ENCODE data around the gene EXOC5. TPM values are rescaled to one million over a fixed set of nuclear protein-coding genes. Genes with fewer than 3 reads are reported as not detected.
"Not testable (repeated sequence)": the region's sequence is repeated elsewhere in the genome, so short reads cannot be mapped to it uniquely, and the experiment has no call there.

Gene EXOC5
- total RNA-seq, 1 experiment from 2014 or later = 15.4 TPM

DNA sequence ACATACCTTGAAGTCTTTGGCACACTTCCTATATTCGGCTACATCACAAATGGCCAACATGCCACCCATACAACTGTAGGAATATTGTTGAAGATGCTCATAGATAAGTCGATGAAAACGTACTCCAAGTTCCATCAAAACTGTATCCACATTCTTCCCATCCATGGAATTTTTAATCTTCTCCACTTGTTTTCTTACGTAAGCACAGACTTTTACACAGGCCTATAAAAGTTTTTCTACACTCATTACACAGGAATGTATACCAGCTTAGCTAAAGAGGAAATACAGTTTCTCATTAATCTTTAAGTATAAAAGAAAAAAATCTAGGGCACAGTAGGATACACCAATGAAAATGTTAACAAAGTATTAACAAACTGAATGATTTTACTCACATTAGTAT is 59.1 kb downstream of the EXOC5 start:
- Histone ChIP-seq H3K9me3 (no peaks in the 10 kb centered on the region), H3K4me3 (no peak overlapping the region), H3K27me3 (no peaks in the 10 kb centered on the region), H3K36me3 (no peaks in the 10 kb centered on the region; the same call in 1 of the 2 replicates)
- DNase-seq = no peak

DNA sequence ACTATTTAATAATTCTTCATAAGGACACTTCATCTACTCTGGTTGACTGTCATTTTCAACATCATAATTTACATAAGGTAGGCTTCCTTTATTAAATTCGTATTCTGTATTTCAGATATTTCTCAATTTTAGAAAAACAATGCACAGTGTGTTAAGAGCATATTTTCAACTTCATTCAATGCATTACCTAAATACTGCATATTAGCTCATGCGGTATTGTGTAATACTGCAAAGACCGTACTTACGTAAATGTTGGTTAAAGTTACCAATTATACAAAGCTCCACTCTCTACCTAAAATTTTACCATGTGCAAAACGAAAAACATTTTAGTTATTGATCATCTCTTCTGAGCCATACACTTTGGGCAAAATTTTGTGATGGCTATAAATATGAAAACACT is 62.8 kb downstream of the EXOC5 start:
- Histone ChIP-seq H3K27me3 (no peaks in the 10 kb centered on the region), H3K4me3 (no peak overlapping the region), H3K9me3 (no peaks in the 10 kb centered on the region), H3K36me3 (no peaks in the 10 kb centered on the region; the same call in 1 of the 2 replicates)
- DNase-seq = no peak

DNA sequence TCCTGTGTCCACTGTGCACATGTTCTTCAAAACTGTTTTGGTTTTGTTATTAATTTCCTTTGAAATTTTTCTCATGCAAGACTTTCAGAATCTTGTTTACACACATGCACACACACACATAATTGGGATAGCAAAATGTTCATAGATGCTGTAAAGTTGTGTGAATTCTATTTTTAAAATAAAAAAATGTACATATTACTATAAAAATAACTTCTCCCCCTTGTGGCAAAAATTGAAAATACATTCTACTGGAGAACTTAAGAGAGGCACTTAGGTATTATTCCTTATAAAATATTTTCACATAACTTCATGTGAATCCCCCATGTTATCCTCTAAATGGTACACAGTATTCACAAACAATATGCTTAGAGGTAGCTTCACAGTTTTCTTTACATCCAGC is 66.0 kb downstream of the EXOC5 start:
- H3K36me3 ChIP-seq, DNase-seq, H3K27me3 ChIP-seq, H3K9me3 ChIP-seq, H3K4me3 ChIP-seq: not testable (repeated sequence)

DNA sequence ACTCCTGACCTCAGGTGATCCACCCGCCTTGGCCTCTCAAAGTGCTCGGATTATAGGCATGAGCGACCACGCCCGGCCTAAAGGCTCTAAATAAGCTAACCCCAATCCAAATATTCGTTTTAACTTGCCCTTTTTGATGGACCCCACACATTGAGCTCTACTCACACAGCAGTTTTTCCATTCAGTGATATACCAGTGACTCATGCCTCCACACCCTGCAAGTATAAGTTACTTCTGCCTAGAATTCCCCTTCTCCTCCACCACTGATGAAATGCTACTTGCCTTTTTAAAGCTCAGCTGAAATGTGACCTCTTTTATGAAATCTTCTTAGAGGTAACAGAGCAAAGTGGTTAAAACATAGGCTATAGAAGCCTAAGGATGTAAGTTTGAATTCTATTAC is 68.8 kb downstream of the EXOC5 start:
- DNase-seq = no peak
- H3K36me3 ChIP-seq = no peaks in the 10 kb centered on the region
- no peaks in the 10 kb centered on the region for H3K27me3 ChIP-seq
- H3K9me3 ChIP-seq = no peaks in the 10 kb centered on the region
- H3K4me3 ChIP-seq = no peak overlapping the region

DNA sequence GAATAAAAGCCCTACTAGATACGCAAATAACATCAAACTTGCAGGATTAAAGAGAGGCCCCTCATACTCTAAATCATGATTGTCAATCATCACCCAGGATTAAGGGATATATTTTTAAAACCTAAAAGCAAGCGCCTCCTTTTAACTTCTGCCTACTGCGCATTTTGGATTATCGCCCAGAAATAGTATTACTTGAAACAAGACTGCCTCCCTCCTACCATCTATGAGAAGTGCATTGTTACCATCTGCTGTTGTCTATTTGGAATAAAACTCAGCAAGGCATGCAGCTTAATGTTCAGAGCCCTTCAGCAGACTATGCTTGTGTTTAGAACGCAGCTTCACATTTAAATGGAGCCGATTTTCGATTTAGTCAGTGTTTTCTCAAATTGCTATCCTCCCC is 79.6 kb downstream of the EXOC5 start:
- Histone ChIP-seq H3K9me3 (no peaks in the 10 kb centered on the region), H3K4me3 (no peak overlapping the region), H3K27me3 (no peaks in the 10 kb centered on the region), H3K36me3 (no peaks in the 10 kb centered on the region)
- no peak for DNase-seq

DNA sequence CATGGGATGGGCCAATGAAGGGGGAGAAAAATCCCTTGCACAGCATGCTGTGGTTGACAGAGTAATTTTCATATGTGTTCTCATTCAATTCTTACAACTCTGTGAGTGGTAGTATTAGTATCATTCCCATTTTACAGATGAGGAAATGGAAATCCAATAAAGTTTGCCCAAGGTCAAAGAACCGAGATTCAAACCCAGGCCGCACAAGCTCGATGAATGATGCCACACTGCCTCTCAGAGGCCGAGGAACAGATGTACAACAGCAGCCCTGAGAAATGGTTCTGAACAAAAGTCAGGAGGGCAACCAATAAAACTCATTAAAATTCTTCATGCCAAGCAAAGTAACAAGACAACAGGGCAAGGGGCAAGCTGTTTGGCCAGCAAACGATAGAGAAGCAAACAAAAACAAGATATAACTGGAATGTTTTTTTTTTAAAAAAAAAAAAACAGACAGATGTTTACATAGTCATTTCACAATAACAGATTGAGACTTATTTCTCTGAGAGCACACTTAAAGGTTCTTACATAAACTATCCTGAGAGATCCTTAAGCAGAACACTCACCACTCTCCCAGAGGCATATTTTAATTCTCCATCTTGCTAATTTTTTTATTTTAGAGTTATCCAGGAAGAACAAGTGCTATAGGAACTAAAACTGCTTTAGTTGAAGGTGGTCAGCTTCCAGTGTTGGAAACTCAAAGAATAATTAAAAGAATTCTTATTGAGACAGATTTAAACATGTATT is 85.8 kb downstream of the EXOC5 start:
- H3K36me3 ChIP-seq = no peaks in the 10 kb centered on the region
- no peak for DNase-seq
- H3K4me3 ChIP-seq = no peak overlapping the region
- H3K9me3 ChIP-seq = no peaks in the 10 kb centered on the region
- no peaks in the 10 kb centered on the region for H3K27me3 ChIP-seq

DNA sequence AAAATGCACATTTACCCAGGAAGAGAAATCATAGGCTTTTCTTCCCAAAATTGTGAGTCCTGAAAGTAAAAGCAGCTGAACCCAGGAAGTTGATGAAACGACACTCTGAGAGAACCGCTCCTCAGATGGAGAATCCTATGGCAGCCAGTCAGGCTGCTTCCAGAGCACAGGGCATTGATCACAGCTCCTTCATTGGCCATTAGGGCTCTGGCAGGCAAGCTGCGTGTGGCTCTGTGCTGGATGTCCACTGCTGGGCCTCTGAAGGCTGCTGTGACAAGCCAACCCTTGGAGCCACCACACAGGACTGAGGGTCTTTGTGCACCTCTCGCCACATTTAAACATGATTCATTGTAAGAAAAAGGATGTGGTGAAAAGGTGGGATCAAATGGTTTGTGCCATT is 89.4 kb downstream of the EXOC5 start:
- no peak for DNase-seq
- Histone ChIP-seq H3K9me3 (no peaks in the 10 kb centered on the region), H3K4me3 (no peak overlapping the region), H3K27me3 (no peaks in the 10 kb centered on the region), H3K36me3 (no peaks in the 10 kb centered on the region)

DNA sequence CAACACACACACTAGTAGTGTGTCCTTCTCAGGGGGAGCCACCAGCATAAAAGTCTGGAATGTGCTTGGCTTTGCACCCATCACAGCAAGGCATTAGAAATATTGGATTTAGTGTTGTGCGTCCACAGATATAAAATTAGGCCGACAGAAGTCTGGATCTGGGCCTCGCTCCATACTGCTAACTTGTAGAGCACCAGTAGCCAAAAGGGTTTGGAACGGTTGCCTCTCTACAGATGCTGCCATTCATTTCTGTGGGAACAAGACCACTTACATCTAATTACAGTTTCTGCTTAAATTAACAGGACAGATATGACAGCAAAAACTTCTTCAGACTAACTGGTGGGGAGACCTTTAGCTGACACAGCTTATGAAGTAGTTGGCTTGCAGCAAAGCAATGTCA is 94.2 kb downstream of the EXOC5 start:
- Histone ChIP-seq H3K9me3 (no peaks in the 10 kb centered on the region), H3K36me3 (no peaks in the 10 kb centered on the region), H3K27me3 (no peaks in the 10 kb centered on the region), H3K4me3 (no peak overlapping the region)
- DNase-seq = no peak

DNA sequence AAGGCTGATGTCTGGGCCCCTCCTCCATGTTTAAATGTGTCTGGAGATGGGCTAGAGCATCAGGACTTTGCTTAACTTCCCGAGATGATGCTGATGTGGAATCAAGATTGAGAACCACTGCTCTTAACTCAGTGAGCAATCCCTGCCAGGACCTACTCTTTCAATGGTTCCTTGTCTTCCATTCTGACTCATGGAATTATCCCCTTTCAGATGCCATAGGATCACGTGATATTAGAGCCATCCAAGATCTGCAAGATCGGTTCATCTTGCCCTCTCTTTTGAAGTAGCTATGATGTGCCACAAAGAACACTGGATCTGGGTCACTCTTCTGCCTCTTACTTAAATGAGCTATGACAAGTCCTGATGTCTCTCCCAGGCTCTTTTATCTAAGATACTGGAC is 96.8 kb downstream of the EXOC5 start:
- no peak for DNase-seq
- Histone ChIP-seq H3K27me3 (no peaks in the 10 kb centered on the region), H3K4me3 (no peak overlapping the region)

DNA sequence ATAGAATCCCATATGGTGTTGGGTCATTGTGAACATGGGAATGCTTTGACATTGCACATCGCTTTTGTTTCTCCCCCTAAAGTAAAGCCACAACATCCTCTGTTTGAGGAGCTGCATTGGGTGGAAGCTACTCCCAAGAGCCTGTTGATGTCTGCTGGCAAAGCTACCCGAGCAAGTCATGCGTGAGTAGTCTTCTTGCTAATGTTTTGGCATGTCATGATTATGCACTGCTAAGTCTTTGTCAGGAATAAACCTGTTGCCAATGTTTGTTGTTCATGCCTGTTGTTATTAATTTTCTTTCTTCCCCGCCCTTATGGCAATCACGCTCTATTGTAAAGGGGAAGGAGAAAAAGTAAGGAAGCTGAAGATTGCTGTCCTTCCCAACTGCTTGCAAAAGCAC is 97.3 kb downstream of the EXOC5 start:
- Histone ChIP-seq H3K4me3 (no peak overlapping the region), H3K36me3 (no peaks in the 10 kb centered on the region), H3K27me3 (no peaks in the 10 kb centered on the region), H3K9me3 (no peaks in the 10 kb centered on the region)
- DNase-seq = no peak

More for the DNA sequence above, 96.8 kb downstream of the EXOC5 start:
- H3K9me3 ChIP-seq = no peaks in the 10 kb centered on the region
- no peaks in the 10 kb centered on the region for H3K36me3 ChIP-seq

DNA sequence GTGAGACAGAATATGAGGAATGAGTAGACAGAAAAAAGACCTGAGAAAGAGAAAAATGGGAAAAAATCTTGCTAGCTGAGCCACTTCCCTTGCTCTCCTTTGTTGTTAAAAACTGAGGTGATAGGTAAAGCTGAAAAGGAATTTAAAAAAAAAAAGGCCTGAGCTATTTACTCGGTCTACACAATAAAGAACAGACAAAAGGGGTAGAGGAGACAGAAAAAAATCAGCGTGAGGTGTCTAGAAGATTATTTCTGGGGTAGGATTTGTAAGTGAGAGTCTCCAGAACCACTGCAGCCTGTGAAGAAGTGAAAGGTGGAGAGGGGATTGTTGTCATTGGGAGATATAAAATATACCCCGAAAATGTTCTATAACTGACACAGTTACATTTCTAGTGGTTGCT is 98.8 kb downstream of the EXOC5 start:
- Histone ChIP-seq H3K9me3 (no peaks in the 10 kb centered on the region), H3K27me3 (no peaks in the 10 kb centered on the region), H3K4me3 (no peak overlapping the region), H3K36me3 (no peaks in the 10 kb centered on the region)
- DNase-seq = no peak

DNA sequence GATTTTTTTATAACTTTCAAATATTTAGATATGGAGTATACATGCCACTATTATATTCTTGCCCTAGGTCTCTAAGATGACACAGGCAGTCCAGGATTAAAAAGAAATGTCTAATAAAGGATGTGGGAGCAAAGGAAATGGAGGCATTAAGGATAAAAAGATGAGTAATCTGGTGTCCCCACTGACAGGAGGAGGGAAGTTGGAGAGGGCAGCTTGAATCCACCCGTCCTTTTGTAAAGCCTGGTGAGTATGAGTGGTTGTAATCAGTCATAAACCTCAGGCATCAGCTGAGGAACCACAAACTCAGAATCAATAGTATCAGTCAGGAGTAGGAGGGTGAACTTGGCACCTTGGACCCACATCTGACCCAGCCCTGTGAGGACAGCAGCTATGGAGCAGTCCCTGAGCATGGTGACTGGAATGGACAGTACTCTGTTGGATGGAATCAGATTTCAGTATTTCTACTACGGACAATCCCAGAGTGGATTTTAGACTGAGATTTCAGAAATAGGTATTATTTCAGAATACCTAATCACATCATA is 100.5 kb downstream of the EXOC5 start:
- no peak overlapping the region for H3K4me3 ChIP-seq
- DNase-seq = no peak
- no peaks in the 10 kb centered on the region for H3K27me3 ChIP-seq
- no peaks in the 10 kb centered on the region for H3K9me3 ChIP-seq
- no peaks in the 10 kb centered on the region for H3K36me3 ChIP-seq

DNA sequence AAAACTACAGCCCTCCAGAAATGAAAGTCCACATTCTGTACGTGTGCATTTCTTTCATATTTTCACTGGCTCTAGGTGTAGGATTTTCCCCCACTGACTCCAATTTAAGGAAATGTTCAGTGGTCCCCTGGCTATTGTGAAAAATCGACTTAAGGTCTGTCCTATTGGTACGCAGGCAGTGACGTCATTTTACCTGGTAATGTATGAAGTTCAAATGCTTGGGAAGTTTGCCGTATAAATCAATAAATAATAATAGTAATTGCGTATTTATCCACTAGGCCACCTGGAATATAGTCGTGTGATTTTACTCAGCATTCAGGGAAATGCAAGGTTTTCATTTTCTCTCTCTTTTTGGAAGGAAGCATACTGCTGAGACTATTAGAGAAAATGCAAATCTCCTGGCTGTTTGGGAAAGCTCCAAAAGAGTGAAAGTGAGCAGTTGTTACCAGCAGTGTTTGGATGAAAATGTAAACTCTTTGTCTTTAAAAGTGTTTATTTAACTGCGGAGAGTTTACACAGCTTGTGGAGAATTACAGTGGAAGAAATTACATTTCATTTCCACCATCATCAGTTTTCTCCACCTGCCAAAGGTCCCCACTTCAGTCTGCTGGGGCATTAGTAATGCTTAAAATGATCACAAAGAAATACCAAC is 107.0 kb downstream of the EXOC5 start:
- H3K4me3 ChIP-seq = no peak overlapping the region
- no peaks in the 10 kb centered on the region for H3K27me3 ChIP-seq
- H3K9me3 ChIP-seq = no peaks in the 10 kb centered on the region

DNA sequence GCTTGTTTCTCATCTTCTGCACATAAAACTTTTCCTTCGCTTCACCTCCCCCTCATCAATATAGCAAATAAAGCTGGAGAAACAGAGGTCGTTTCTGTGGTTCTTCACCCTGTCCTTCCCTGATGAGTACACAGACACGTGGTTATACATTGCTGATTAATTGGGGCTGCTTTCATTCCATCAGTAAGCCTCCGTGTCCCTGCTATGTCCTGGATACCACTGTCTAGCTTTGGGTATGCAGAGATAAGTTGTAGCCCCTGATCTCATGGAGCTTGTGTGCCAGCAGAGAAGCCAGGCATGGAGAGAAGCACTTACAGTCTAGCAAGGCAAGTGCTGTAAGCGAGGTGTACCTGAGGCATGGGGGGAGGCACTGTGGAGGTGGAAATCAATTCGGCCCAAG is 108.4 kb downstream of the EXOC5 start:
- Histone ChIP-seq H3K27me3 (no peaks in the 10 kb centered on the region), H3K4me3 (no peak overlapping the region), H3K36me3 (no peaks in the 10 kb centered on the region), H3K9me3 (no peaks in the 10 kb centered on the region)
- DNase-seq = no peak

More for the DNA sequence above, 107.0 kb downstream of the EXOC5 start:
- DNase-seq = no peak
- H3K36me3 ChIP-seq = no peaks in the 10 kb centered on the region

DNA sequence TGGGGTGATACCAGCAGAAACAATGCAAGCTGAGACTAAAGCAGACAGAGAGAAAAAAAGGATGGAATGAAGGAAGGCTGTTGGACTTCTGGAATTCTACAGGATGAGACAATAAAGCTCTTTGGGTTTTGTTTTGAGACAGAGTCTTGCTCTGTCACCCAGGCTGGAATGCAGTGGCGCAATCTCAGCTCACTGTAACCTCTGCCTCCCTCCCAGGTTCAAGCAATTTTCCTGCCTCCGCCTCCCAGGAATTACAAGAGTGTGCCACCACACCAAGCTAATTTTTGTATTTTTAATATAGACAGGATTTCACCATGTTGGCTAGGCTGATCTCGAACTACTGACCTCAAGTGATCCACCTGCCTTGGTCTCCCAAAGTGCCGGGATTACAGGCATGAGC is 115.4 kb downstream of the EXOC5 start:
- no peaks in the 10 kb centered on the region for H3K27me3 ChIP-seq
- DNase-seq = no peak
- H3K4me3 ChIP-seq = no peak overlapping the region
- no peaks in the 10 kb centered on the region for H3K36me3 ChIP-seq
- no peaks in the 10 kb centered on the region for H3K9me3 ChIP-seq

All from MG63 (cell line).